HEK293 (cell line): ENCODE measurements around the gene MAEA.

Experiments
- ZBTB17 ChIP-seq: fragments of 450-650 bp; formaldehyde crosslinking; IDR thresholded peaks from 2 replicates; pipeline ENCODE4 v1.5.1; 2016; ENCODE audit warnings: missing biosample characterization, missing genetic modification characterization
- ZNF292 ChIP-seq: fragments of 450-650 bp; formaldehyde crosslinking; IDR thresholded peaks from 2 replicates; pipeline ENCODE4 v1.5.1; 2016; ENCODE audit warnings: low read depth, missing biosample characterization, missing genetic modification characterization, borderline replicate concordance
- ZNF501 ChIP-seq: fragments of 450-650 bp; formaldehyde crosslinking; IDR thresholded peaks from 2 replicates; pipeline ENCODE4 v1.5.1; 2016; ENCODE audit warnings: missing biosample characterization, missing genetic modification characterization
- ZNF510 ChIP-seq: fragments of 450-650 bp; formaldehyde crosslinking; IDR thresholded peaks from 2 replicates; pipeline ENCODE4 v1.5.1; 2018; ENCODE audit warnings: mild to moderate bottlenecking, missing genetic modification characterization, missing biosample characterization; ENCODE audit not compliant: insufficient replicate concordance
- TF ChIP-seq, protein P1 (sequence below): fragments of 450-650 bp; formaldehyde crosslinking; IDR thresholded peaks from 2 replicates; pipeline ENCODE4 v1.5.1; 2016; ENCODE audit warnings: missing biosample characterization, missing genetic modification characterization
- TF ChIP-seq, protein P2 (sequence below): fragments of 450-650 bp; formaldehyde crosslinking; IDR thresholded peaks from 2 replicates; pipeline ENCODE4 v1.5.1; 2016; ENCODE audit warnings: missing biosample characterization, missing genetic modification characterization, low read depth
- TF ChIP-seq, protein P3 (sequence below): fragments of 450-650 bp; formaldehyde crosslinking; IDR thresholded peaks from 2 replicates; pipeline ENCODE4 v1.5.1; 2016; ENCODE audit warnings: missing biosample characterization, missing genetic modification characterization

DNA sequence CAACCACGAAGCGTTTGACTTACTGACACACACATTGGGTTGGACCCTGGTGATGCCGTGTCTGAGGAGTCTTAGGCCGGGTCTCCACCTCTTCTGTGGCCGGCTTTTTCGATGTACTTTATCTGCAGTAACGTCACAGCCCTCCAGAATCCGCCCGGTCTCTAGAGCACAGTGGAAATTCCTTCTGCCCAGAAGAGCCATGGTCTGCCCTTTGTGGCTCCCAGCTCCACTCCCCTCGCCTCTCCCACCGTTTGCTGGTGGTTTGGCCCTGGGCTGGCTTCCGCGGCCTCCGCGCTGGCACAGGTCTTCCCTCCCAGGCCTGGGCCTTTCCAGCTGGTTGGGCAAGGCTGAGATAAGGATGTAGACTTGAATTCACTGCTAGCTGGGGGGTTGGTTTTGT, 4.3 kb downstream of the MAEA start:
- TF ChIP-seq, protein P1, sequence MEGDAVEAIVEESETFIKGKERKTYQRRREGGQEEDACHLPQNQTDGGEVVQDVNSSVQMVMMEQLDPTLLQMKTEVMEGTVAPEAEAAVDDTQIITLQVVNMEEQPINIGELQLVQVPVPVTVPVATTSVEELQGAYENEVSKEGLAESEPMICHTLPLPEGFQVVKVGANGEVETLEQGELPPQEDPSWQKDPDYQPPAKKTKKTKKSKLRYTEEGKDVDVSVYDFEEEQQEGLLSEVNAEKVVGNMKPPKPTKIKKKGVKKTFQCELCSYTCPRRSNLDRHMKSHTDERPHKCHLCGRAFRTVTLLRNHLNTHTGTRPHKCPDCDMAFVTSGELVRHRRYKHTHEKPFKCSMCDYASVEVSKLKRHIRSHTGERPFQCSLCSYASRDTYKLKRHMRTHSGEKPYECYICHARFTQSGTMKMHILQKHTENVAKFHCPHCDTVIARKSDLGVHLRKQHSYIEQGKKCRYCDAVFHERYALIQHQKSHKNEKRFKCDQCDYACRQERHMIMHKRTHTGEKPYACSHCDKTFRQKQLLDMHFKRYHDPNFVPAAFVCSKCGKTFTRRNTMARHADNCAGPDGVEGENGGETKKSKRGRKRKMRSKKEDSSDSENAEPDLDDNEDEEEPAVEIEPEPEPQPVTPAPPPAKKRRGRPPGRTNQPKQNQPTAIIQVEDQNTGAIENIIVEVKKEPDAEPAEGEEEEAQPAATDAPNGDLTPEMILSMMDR: no peak
- TF ChIP-seq, protein P2, sequence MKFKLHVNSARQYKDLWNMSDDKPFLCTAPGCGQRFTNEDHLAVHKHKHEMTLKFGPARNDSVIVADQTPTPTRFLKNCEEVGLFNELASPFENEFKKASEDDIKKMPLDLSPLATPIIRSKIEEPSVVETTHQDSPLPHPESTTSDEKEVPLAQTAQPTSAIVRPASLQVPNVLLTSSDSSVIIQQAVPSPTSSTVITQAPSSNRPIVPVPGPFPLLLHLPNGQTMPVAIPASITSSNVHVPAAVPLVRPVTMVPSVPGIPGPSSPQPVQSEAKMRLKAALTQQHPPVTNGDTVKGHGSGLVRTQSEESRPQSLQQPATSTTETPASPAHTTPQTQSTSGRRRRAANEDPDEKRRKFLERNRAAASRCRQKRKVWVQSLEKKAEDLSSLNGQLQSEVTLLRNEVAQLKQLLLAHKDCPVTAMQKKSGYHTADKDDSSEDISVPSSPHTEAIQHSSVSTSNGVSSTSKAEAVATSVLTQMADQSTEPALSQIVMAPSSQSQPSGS (tag by site-specific recombination): no peak
- TF ChIP-seq ZNF510 (tag by site-specific recombination): no peak
- TF ChIP-seq, protein P3, sequence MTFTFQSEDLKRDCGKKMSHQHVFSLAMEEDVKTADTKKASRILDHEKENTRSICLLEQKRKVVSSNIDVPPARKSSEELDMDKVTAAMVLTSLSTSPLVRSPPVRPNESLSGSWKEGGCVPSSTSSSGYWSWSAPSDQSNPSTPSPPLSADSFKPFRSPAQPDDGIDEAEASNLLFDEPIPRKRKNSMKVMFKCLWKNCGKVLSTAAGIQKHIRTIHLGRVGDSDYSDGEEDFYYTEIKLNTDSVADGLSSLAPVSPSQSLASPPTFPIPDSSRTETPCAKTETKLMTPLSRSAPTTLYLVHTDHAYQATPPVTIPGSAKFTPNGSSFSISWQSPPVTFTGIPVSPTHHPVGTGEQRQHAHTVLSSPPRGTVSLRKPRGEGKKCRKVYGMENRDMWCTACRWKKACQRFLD: no peak
- TF ChIP-seq ZBTB17 (tag by site-specific recombination): no peak
- no peak for TF ChIP-seq ZNF501 (tag by site-specific recombination)
- no peak for TF ChIP-seq ZNF292 (tag by site-specific recombination)
